Endothelial cell of umbilical vein (primary cell): Measurements from ENCODE around the gene SPTBN4. TPM values are rescaled to one million over a fixed set of nuclear protein-coding genes. Genes with fewer than 3 reads are reported as not detected.

ENCODE experiments used
- BruUV-seq: library from RNA; stranded (reverse); fragments of 400-500 nt; replicated peaks from 2 replicates; lab custom pipeline; 2021; lab: Mats Ljungman, UMichigan
- CTCF ChIA-PET: fragments of 300-600, 350-600 bp; sonication (Branson Sonifier 250); formaldehyde crosslinking; loops from one replicate; lab custom pipeline; 2021; ENCODE audit warnings: antibody characterized with exemption, inconsistent platforms; lab: Charles Lee
- POLR2A ChIA-PET: fragments of 300-600, 350-600 bp; sonication (Branson Sonifier 250); formaldehyde crosslinking; loops from one replicate; lab custom pipeline; 2021; ENCODE audit warnings: antibody characterized with exemption, inconsistent platforms; lab: Charles Lee
- DNase-seq: peaks from one replicate; pipeline ENCODE4 v3.0.0-alpha.2; 2011; ENCODE audit warnings: low read depth, low spot score
- FAIRE-seq: peaks from 2 replicates; lab custom pipeline; 2011; peaks lifted over from hg19 to GRCh38; lab: Jason Lieb, UNC
- H2AFZ ChIP-seq: 2 replicates; pipeline ENCODE4 v1.6.0; 2012; ENCODE audit warnings: low read depth, low read length, control low read depth, inconsistent platforms
- H3K27ac ChIP-seq: 2 replicates; pipeline ENCODE4 v1.5.1; 2011; ENCODE audit warnings: low read depth, mild to moderate bottlenecking, control low read depth, low read length, moderate library complexity; ENCODE audit not compliant: insufficient read depth
- H3K27me3 ChIP-seq, 2 experiments: 2 replicates each; pipeline versions ENCODE4 v1.6.0 to v1.6.1; 2011; ENCODE audit warnings: low read length in 2 of 2, mixed read lengths in 1 of 2; ENCODE audit not compliant: control insufficient read depth in 2 of 2, insufficient read depth in 2 of 2
- H3K36me3 ChIP-seq, 2 experiments: 2 replicates in 1 of 2; 3 replicates in 1 of 2; pipeline ENCODE4 v1.5.1; 2011; ENCODE audit warnings: low read length in 2 of 2, mild to moderate bottlenecking in 1 of 2, moderate library complexity in 1 of 2; ENCODE audit not compliant: control insufficient read depth in 2 of 2, insufficient read depth in 2 of 2; ENCODE audit errors: extremely low read depth in 1 of 2
- H3K4me1 ChIP-seq: 3 replicates; pipeline ENCODE4 v1.5.1; 2011; ENCODE audit warnings: mild to moderate bottlenecking, low read length; ENCODE audit not compliant: control insufficient read depth, insufficient read depth; ENCODE audit errors: extremely low read depth
- H3K4me2 ChIP-seq: 2 replicates; pipeline ENCODE4 v1.6.1; 2011; ENCODE audit warnings: low read length, control low read depth, mixed read lengths; ENCODE audit not compliant: insufficient read depth
- H3K4me3 ChIP-seq, 3 experiments: fragments of 200-600 bp in 1 of 3; sonication (generic), shearing (Covaris generic) in 1 of 3; replicated peaks in 1 of 3; 2 replicates each; pipeline ENCODE4 v1.5.1; 2011 to 2016; ENCODE audit warnings: control low read depth in 3 of 3, low read length in 3 of 3, mild to moderate bottlenecking in 2 of 3, inconsistent platforms in 1 of 3, low read depth in 1 of 3, moderate library complexity in 1 of 3; ENCODE audit not compliant: insufficient read depth in 1 of 3
- H3K79me2 ChIP-seq: 2 replicates; pipeline ENCODE4 v1.6.0; 2012; ENCODE audit warnings: low read length, inconsistent platforms; ENCODE audit not compliant: control insufficient read depth, insufficient read depth
- H3K9ac ChIP-seq: replicated peaks from 2 replicates; pipeline ENCODE3; 2011; ENCODE audit warnings: low read length, control low read depth; ENCODE audit not compliant: insufficient read depth; ENCODE audit errors: extremely low read depth
- H3K9me1 ChIP-seq: replicated peaks from 3 replicates; pipeline ENCODE4 v1.6.0; 2011; ENCODE audit warnings: mild to moderate bottlenecking, low read length; ENCODE audit not compliant: control insufficient read depth, insufficient read depth; ENCODE audit errors: extremely low read depth
- H3K9me3 ChIP-seq: replicated peaks from 2 replicates; pipeline ENCODE4 v1.5.1; 2012; ENCODE audit warnings: low read length, inconsistent platforms; ENCODE audit not compliant: control insufficient read depth, insufficient read depth
- H4K20me1 ChIP-seq: replicated peaks from 2 replicates; pipeline ENCODE3; 2011; ENCODE audit warnings: mild to moderate bottlenecking, low read length; ENCODE audit not compliant: control insufficient read depth, insufficient read depth; ENCODE audit errors: extremely low read depth
- CTCF ChIP-seq, 2 donors: IDR thresholded peaks; 1 replicate in 1 of 2; 2 replicates in 1 of 2; pipeline ENCODE4 v1.5.1; 2011; ENCODE audit warnings: low read length in 2 of 2, mild to moderate bottlenecking in 2 of 2, moderate library complexity in 2 of 2, control low read depth in 1 of 2, inconsistent platforms in 1 of 2, low read depth in 1 of 2; ENCODE audit not compliant: insufficient read depth in 1 of 2; ENCODE audit errors: extremely low read depth in 1 of 2
- EZH2 ChIP-seq: IDR thresholded peaks from 2 replicates; pipeline ENCODE4 v1.6.1; 2012; ENCODE audit warnings: borderline replicate concordance, low read depth, mild to moderate bottlenecking, moderate library complexity, low read length, inconsistent platforms; ENCODE audit not compliant: severe bottlenecking
- FOS ChIP-seq: IDR thresholded peaks from 2 replicates; pipeline ENCODE4 v1.6.1; 2011; ENCODE audit warnings: mild to moderate bottlenecking, low read length, moderate library complexity, borderline replicate concordance; ENCODE audit not compliant: insufficient read depth
- GATA2 ChIP-seq: IDR thresholded peaks from 2 replicates; pipeline ENCODE4 v1.7.0; 2011; ENCODE audit warnings: low read depth, mild to moderate bottlenecking, moderate library complexity, mixed read lengths, low read length; ENCODE audit not compliant: insufficient read length, insufficient read depth
- JUN ChIP-seq: IDR thresholded peaks from 2 replicates; pipeline ENCODE4 v1.6.1; 2011; ENCODE audit warnings: borderline replicate concordance, low read depth; ENCODE audit not compliant: insufficient read length, insufficient read depth
- MYC ChIP-seq: IDR thresholded peaks from one replicate; pipeline ENCODE4 v1.6.1; 2011; ENCODE audit warnings: mild to moderate bottlenecking, low read depth, low read length
- POLR2A ChIP-seq: IDR thresholded peaks from 2 replicates; pipeline ENCODE4 v1.6.1; 2012; ENCODE audit warnings: low read depth, mild to moderate bottlenecking, control low read depth, low read length
- POLR2AphosphoS5 ChIP-seq: IDR thresholded peaks from 2 replicates; pipeline ENCODE4 v1.6.1; 2012; ENCODE audit warnings: low read depth, mild to moderate bottlenecking, control low read depth, low read length, moderate library complexity; ENCODE audit not compliant: insufficient read depth
- dilution Hi-C: fragments of 300-500 bp; cut with MboI; formaldehyde crosslinking; loops from one replicate; pipeline ENCODE4 v1.15.0; 2019; ENCODE audit warnings: low sequenced_read_pairs; ENCODE audit not compliant: extremely low pct_ligation_motif_present
- intact Hi-C: fragments of 100-400 bp; cut with micrococcal nuclease; formaldehyde crosslinking; loops from one replicate; pipeline ENCODE4 v1.10.0; 2022
- polyA plus RNA-seq, 4 experiments: library from polyadenylated mRNA; depleted of rRNA in 3 of 4; stranded (reverse) in 3 of 4; unstranded in 1 of 4; fragments of >200 nt; gene quantifications; 2 replicates each; pipeline versions ENCODE4 v1.2.1 to v1.2.3, GENCODE V29; 2011 to 2012; ENCODE audit warnings: missing spikeins in 1 of 4
- total RNA-seq: library from RNA; stranded (reverse); gene quantifications from 2 replicates; pipeline ENCODE4 v1.2.3, GENCODE V29; 2021
- TF ChIP-seq, protein P1 (sequence below): IDR thresholded peaks from 2 replicates; pipeline ENCODE4 v1.6.1; 2011; ENCODE audit not compliant: insufficient read depth, insufficient read length

Gene SPTBN4
- total and polyA plus RNA-seq, 2 donors (not counting 3 experiments of a cell fraction or from before 2014, with no cell fraction given) = 0.33 TPM; not detected in 1

- CTCF ChIA-PET = interaction anchor here (1.0 to 1.5 kb wide), 6 partner anchors 11 to 103 kb away, joined by 3 to 8 read pairs (median 4); no protein-coding TSS in a partner anchor
Observed at GRCh38 chr19:40567040-40567749, 100.4 kb downstream of the SPTBN4 start.

More at GRCh38 chr19:40567040-40567749, 100.4 kb downstream of the SPTBN4 start:
- no peaks in the 10 kb centered on the region for H3K9me3 ChIP-seq
- no peak overlapping the region for H3K27ac ChIP-seq
- H3K4me1 ChIP-seq = peaks cover 4% of the 10 kb centered on the region
- no peak overlapping the region for H2AFZ ChIP-seq
- no peak overlapping the region for H3K4me2 ChIP-seq
- intact Hi-C loops = no loop called here
- TF ChIP-seq FOS = no peak
- no peak for TF ChIP-seq POLR2AphosphoS5
- no peak for TF ChIP-seq JUN
- no peak for TF ChIP-seq POLR2A
- TF ChIP-seq, protein P1, sequence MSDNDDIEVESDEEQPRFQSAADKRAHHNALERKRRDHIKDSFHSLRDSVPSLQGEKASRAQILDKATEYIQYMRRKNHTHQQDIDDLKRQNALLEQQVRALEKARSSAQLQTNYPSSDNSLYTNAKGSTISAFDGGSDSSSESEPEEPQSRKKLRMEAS = no peak
- no peak for TF ChIP-seq GATA2
- TF ChIP-seq MYC = no peak
- no peak for TF ChIP-seq CTCF (IDR thresholded peaks at IDR 0.05; ENCODE audit: extremely low read depth in 1 of 2, insufficient read depth in 1 of 2, low read depth in 1 of 2, low read length in 2 of 2)
- TF ChIP-seq EZH2 = no peak
- FAIRE-seq (no peak), DNase-seq (no peak)
- H3K27me3 ChIP-seq = peaks cover 22 to 26% of the 10 kb centered on the region in 2 experiments
- dilution Hi-C loops = no loop called here
- H4K20me1 ChIP-seq = no peaks in the 10 kb centered on the region
- no peaks in the 10 kb centered on the region for H3K36me3 ChIP-seq
- H3K79me2 ChIP-seq = no peaks in the 10 kb centered on the region
- H3K9me1 ChIP-seq = no peaks in the 10 kb centered on the region
- POLR2A ChIA-PET = interaction anchor here (0.7 kb wide), 1 partner anchor 10 kb away, joined by 3 read pairs; no protein-coding TSS in a partner anchor
- BruUV-seq = no TSS peak
- H3K4me3 ChIP-seq = no peak overlapping the region
- no peak overlapping the region for H3K9ac ChIP-seq
